GM21390 (cell line): ENCODE results near the gene GJB6.
"Not testable (repeated sequence)": the region's sequence is repeated elsewhere in the genome, so short reads cannot be mapped to it uniquely, and the experiment has no call there.

Experiments used
- ATAC-seq: cut with Tn5 transposase; IDR thresholded peaks from one replicate; pipeline ENCODE4 v1.9.1; 2021; ENCODE audit not compliant: unreplicated experiment

GJB6 gene

DNA sequence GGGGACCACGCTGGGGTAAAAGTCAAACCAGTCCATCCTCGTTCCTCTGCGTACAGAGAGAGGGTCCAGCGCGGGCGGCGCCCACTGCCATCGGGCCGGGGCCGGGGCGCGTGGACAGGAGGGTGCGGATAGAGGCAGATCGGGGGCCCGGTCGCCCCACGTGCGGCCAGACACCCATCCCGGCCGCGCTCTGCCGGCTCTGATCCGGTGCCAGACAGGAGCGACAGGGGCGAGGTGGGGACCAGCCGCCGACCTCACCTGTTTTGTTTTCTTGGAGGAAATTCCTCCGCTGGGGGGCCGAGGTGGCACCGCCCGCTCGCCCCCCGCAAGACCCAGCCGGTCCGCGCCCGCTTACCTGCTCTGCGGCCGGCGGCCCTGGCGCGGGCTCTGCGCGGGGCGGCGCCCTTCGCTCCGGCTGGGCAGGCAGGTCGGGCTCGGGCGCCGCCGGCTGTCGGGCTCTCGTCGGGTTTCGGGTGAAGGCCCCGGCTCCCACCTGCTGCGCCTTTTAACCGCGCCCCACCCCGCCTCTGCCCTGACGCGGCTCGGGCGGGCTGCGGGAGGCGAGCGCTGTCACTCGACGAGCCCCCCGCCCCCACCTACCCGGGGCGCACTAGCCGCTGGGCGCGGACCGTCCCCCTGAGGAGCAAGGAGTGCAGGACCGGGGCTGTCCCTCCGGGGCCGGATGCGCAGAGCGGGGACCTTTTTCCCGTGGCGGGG is at the start of gene GJB6:
TSS of gene GJB6 (minus strand) at position 481 of the 717 bp plus-strand sequence. CDS start 8,839 bp downstream, outside the sequence.
- no peak for ATAC-seq

DNA sequence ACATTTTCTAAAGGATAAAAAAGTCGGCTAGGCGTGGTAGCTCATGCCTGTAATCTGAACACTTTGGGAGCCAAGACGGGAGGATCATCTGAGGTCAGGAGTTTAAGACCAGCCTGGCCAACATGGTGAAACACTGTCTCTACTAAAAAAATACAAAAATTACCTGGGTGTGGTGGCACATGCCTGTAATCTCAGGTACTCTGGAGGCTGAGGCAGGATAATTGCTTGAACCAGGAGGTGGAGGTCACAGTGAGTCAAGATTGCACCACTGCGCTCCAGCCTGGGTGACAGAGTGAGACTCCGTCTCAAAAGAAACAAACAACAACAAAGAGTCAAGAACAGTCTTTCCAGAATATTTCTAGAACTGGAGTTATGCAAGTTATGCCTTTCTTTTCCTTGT is 44.8 kb upstream of the GJB6 start:
- not testable (repeated sequence) for ATAC-seq

DNA sequence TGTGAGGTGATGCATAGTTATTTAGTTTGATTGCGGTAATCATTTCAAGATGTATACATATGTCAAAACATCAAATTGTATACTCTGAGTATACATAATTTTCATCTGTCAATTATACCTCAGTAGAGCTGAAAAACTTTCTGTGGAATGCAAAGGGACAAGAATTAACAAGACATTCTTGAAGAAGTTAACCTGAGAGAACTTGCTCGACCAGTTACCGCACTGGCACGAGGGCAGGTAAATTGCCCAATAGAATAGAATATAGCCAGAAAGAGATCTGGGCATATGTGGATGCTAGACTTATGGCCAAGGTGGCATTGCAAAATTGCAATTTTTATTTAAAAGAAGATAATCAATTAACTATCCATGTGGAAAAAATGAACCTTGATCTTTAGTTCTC is 42.3 kb upstream of the GJB6 start:
- no peak for ATAC-seq

DNA sequence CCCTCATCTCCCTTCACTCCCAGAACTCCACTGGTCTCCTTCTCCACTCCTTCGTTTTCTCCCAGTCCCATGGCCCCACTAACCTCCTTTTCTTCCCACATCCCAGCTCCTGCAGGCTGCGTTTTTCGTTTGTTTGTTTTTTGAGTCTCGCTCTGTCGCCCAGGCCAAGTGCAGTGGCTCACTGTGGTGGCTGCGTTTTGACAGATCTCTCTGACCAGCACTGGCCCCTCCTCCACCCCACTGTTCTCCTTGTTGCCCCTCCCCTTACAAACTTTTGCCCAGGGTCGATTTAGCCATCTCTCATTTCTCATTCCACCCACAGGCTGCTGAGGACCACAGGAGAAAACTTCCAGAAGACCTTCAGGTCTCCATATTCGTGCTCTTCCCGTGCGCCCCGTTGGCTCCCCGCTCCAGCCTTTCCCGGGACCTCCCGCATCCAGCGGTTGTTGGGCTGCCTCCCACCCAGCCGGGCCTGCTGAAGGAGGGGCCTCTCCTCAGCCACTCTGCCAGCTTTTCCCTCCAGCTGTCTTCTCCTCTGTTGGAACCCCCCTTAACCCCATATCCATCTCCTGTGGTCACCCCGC is 40.6 kb upstream of the GJB6 start:
- no peak for ATAC-seq

DNA sequence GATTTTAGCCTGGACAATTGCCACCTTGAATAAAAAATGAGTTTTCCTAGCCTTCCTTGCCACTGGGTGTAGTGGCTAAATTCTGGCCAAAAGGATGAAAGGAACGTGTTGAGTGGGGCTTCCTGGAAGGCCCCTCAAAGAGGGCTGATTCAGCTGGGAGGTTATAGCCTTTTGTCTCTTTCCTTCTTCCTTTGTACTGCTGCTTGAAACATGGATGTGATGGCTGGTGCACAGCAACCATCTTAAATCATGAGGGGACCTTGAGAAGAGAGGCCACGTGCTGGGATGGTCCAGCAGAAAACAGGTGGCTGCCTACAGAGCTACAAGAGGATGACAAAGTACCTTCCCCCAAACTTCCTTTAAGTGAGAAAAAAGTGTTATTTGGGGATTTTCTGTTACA is 40.0 kb upstream of the GJB6 start:
- no peak for ATAC-seq

DNA sequence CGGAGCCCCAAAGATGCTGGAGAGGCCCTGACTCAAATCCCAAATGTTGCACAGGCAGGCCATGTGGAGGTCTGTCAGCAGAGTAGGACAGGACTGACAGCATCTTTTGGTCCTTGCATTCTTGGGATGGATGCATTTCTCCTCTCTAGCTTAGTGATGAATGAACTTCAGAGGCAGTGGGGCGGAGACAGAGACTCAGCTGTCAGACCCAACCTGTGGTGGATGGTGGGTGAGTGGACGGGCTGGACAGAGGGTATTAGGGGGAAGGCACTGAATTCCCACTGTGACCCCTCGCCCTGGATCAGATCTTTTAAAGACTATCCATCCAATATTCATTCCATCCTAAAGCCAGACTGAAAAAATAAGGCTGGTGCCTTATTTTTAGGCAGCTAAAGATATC is 39.3 kb upstream of the GJB6 start:
- no peak for ATAC-seq

DNA sequence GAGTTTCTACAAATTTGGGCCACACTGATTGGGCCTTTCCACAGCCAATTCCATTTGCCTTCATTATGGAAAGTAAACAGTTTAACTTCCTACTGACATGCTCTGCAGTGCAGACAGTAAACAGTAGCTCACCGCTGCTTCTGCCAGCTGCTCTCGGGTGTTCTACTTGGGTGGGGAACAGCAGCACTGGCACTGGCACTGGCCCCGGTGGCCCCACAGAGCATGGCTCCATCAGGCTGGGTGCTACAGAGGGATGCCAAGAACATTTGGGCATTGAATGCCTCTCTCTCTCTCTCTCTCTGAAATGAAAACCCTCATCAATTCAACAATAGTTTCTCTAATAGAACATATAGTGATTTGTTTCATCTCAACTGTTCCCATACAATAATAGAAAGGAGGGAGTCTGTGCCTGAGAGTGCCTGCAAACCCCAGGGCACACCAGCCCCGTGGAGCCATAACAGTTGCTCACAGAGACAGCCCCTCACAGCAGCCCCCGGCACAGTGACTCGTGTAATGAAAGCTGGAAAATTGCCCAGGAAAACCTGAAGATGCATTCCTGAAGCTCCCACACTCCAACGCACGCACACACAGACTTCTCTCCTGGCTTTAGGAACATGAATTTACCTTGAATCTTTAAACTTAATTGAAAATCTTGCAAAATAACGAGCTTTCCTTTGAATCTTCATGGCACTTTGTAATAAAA is 38.2 kb upstream of the GJB6 start:
- no peak for ATAC-seq

DNA sequence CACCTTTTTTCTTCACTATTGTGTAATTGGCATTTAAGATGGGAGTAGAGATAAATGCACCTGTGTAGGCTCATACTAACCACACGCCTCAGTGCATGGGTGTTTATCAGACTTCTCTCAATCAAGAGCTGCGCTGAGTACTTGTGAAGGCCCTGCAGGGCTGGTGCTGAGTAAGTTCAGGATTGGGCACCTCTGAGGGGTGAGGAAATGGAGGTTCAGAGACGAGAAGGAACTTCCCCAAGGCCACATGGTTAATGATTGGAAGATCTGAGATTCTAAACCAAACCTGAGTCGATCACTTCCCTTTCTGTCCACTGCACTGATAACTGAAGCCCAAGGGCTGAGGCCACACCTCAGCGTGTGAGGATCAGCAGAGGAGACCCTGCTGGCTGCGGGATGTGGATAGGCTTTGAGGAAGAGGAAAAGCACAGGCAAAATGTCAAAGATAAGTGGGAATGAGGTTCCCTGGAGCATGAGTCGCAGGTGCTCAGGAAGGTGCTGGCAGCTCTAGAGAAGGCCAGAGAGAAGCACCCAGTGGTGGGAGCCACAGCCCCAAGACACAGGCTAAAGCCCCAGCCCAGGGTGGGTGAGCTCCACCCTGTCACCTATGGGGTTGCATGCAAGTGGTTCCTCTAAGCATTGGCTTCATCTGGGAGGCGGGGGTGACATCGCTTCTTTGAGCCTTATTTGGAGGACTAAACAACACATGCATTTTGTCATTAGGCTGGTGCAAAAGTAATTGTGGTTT is 32.3 kb upstream of the GJB6 start:
- ATAC-seq, result peak; percentile 98

DNA sequence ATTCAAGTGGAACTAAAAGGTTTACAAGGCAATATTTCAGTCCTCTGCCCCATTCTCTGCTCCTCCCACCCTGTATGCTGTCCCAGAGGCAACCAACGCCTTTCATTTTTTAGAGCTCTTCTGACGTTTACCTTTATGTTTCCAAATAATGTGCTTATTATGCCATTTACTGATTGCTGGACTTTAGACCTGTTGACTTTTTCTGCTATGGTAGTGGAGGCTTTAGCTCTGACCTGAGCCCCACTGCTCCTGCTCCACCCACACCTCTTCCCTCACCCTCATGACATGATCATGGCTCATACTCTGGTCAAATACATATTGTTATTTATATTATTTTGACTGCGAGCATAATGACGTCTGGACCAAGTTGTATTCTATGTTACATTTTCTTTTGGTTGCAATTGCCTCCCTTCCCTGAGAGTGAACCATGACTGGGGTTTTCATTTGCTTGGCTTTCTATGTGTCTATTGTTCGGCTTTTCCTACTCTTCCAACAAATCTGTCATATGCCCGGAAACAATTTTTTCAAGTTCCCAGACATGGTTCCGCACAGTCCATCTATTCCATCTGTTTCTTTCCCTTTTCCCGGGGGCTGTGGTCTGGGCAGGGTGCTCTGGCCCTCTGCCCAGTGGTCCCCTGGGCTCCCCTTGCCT is 31.4 kb upstream of the GJB6 start:
- no peak for ATAC-seq

DNA sequence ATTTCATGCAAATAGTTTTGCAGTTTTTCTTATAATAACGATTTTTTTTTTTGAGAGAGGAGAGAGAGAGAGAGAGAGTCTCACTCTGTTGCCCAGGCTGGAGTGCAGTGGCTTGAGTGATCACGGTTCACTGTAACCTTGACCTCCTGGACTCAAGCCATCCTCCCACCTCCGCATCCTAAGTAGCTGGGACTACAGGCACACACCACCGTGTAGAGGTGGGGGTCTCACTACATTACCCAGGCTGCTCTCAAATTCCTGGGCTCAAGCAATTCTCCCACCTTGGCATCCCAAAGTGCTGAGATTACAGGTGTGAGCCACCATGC is 26.8 kb upstream of the GJB6 start:
- ATAC-seq, result no peak

DNA sequence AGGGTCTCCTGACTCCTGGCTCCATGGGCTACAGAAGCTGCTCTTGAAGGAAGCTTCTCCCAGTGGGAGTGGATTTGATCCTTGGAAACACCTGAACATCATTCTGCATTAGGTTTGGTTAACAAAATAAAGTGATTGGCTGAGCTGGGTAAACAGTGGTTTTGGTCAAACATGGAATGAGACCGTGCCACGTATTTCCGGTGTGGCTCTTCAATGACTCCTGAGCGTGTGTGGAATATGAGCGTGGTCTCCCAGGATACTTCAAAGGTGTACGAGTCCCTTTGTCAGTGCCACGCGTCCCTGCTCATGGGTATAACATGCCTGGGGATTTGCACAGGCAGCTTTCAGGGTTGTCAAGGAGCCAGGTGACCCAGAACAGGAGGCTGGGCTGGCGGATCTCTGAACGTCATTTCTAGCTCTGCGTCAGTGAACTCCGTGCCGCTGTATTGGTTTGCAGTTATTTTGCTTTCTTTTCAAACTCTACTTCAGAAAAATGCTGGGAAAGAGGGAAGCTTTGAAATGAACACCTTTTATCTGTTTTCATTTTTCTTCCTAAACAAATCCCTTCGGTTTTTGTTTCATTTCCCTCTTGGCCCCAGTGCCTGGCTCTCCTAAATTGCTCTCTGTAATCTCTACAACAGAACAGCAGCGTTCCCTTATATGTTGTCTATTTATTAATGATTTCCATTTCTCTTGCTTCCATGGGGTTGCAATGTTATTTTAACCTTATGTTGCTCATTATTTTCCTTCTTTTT is 26.3 kb upstream of the GJB6 start:
- ATAC-seq, result no peak

DNA sequence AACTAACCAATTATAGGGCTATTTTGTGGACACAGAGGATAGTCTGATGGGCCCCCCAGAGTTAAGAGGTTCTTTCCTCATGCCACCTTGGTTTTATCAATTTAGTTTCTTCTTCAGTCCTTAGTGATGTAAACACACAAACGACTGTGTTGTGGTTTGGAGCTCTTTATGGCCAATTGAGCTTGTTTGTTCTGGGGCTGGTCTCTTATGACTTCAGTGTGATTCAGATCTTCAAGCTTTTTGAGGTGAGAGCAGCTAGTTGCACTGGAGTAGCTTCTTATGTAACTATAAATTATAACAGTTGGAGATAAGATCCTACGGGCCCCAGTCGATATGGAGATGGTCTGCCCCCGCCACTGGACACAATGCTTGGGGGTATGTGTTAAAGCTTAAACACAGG is 22.0 kb upstream of the GJB6 start:
- ATAC-seq, result no peak

DNA sequence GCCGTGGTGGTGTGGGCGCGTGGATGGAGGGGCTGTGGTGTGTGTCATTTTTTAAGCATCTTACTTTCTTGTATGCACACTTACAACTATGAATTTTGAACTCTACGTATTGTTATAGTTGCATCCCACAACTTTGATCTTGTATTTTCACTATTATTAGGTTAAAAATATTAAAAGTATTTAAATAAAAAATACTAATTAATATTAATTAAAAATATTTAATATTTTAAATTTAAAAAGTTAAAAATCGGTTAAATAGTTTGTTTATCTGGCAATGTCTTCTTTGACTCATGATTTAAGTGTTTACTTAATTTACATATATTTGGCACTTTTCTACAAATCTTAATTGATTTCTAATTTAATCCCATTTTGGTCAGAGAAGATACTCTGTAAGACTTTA is 17.8 kb upstream of the GJB6 start:
- no peak for ATAC-seq

DNA sequence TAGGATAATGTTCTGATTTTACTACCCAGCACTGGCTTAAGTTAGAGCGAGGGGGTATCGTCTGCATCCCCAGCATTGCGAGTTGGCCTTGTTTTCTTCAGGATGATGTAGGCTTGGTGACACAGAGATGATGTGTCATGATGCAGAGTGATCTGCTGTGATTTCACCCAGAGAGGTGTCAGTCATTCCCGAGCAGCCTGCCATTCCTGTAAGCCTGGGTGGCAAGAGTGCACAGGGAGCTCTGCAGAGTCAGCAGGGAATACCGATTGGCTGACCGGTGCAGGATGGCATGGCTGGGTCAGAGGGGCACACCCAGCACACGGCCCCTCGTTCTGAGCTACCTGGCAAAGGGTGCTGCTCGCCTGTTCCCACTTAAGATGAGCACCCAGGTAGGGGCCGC is 15.8 kb upstream of the GJB6 start:
- no peak for ATAC-seq

DNA sequence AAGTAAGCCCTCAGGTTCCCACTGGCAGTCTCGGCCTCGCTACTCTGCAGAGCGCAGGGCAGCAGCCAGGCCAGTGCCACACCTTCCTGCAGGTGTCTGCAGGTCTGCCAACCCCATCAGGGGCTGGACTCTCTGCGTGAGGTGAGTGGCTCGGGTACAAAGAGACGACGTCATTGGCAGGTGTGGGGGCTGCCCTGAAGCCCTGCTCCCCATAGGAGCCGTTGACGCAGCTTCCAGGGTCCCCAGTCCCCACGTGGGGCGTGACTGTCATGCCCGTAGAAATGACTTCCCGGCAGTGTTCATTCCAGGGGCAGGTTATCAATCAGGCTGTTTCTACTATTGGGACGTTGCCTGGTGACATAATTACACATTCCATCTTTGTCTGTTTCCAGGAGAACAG is 15.3 kb upstream of the GJB6 start:
- no peak for ATAC-seq

DNA sequence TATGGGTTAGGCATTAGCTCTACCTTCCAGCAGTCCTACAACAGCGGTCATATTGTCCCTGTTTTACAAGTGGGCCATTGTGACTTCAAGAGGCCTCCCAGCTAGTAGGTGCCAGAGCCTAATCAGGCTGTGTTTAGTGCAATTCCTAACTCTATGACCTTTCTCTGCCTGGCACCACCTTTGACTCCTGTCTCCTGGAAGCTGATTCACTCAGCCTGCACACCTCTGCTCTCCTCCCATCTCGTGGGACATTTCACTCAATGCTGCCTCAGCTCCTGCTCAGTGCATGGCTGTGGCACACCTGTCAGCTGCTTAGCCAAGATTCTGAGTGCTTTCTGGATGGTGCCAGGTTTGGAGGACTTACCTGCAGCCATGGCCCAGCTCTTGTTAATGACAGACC is 9.5 kb upstream of the GJB6 start:
- no peak for ATAC-seq

DNA sequence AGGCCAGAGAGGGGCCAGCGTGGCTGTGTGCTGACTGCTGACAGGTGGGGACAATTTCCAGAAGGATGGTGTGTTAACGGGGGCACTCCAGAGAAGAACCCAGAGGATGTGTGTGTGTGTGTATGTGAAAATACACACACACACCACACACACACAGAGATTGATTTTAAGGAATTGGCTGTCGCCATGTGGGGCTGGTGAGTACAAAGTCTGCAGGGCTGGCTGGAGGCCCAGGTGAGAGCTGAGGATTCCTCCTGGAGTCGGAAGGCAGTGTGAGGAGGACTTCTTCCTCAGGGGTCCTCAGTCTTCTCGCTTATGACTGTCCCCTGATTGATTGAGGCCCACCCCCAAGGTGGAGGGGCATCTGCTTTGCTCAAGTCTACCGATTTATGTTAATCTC is 7.6 kb upstream of the GJB6 start:
- no peak for ATAC-seq

DNA sequence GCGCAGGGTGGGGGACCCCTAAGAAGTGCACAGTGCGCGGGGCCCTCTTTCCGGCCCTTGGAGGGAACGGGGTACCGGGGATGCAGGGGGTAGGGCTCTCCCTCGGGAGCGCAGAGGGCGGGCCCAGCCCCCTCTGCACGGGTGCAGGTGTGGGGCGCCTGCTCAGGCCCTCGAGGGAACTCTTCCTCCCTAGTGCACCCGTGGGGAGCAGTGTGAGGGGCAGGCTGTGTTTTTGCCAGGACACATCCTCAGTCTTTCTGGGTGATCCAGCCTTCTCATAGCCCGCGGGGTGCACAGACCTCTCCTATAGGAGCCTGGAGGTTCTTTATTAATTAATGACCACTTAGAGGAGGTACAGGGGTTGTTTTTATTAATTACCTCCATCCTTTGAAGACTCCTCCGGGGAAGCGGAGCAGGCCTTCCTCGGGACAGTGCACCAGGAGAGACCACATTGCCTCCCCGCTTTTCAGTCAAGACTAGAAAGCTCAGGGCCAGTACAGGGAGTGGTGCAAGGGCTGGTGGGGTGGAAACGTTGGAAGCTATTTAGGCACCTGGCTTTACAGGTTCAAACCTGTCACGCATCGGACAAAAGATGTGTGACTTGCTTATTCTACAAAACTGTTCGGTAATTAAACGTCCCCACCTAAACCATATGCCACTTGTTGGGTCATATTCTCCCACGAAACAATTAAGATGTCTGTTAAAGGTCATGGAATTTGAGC is 598 bp upstream of the GJB6 start:
- ATAC-seq, result no peak

DNA sequence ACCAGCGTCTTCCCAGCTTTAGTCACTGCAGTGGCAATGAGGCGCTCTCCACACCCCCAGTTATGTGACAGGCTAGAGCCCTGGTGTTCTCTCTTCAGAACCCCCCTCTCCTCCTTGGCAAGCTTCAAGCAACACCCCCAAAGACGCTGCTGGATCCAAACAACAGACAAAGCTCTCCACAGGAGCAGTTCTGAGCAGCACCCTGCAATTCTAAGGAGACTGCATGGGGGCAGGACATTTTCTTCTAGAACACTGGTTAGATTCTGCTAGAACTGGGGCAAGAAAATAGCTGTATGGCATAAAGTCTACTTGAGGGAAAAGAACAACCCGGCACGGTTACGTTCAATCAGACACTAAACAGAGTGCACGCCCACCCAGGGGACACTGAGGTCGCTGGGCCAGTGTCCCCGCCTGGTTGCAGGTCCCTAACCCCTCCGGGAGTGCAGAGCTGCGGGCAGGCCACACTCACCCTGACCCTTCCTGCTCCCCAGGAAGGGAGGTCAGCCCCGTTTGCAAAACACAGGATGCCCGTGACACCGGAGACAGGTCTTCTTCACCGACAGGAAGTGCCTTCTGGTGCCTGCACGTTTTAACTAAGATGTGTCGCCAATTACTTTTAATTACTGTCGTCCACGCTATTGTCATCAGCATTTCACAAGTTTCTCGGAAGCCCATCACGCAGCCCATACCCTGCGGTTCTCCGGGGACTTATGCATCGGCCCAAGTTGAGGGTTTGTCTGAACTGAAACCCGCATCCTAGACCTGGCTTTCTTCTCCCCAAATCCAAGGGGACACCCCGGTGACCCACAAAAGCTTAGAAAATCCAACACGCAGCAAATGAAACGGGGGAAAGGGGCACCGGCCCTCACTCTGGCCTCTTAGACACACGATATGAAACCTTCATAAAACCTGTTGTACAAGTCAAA is 943 bp downstream of the GJB6 start:
- no peak for ATAC-seq
